ENCODE results near the gene EMSY. TPM values are rescaled to one million over a fixed set of nuclear protein-coding genes. Genes with fewer than 3 reads are reported as not detected.

EMSY gene
- total RNA-seq, 3 donors from 2014 or later, result 23.2 to 31.0 (median 25.0) TPM

- Histone ChIP-seq H3K4me3 (no peak overlapping the region), H3K4me1 (ENCODE audit: low read depth) (peaks cover 35% of the 10 kb centered on the region), H3K36me3 (ENCODE audit: low read depth) (no peaks in the 10 kb centered on the region), H3K9me3 (no peaks in the 10 kb centered on the region)
- ATAC-seq (no peak), DNase-seq (no peak)
- intact Hi-C loops (cut with DNase I, micrococcal nuclease), result no loop called here
- TF ChIP-seq CTCF (IDR thresholded peaks at IDR 0.05), result no peak
Observed at GRCh38 chr11:76601272-76601671, 156.5 kb downstream of the EMSY start.

- no peak for ATAC-seq
- Histone ChIP-seq H3K9me3 (no peaks in the 10 kb centered on the region), H3K4me1 (ENCODE audit: low read depth) (peaks cover 35% of the 10 kb centered on the region), H3K4me3 (no peak overlapping the region), H3K36me3 (ENCODE audit: low read depth) (no peaks in the 10 kb centered on the region)
- no peak for DNase-seq
- no peak for TF ChIP-seq CTCF (IDR thresholded peaks at IDR 0.05)
- intact Hi-C loops (cut with DNase I, micrococcal nuclease), result no loop called here
Observed at GRCh38 chr11:76601724-76602123, 156.9 kb downstream of the EMSY start.

GRCh38 chr11:76602431-76602861 lies 157.6 kb downstream of the EMSY start:
- H3K9me3 ChIP-seq, result no peaks in the 10 kb centered on the region
- intact Hi-C loops (cut with DNase I, micrococcal nuclease), result no loop called here
- TF ChIP-seq CTCF (IDR thresholded peaks at IDR 0.05), result no peak
- H3K4me3 ChIP-seq, result no peak overlapping the region
- ATAC-seq, result peak; percentile 88
- H3K36me3 ChIP-seq (ENCODE audit: low read depth), result no peaks in the 10 kb centered on the region
- peak; percentile 86 to 87 (median 86) for DNase-seq
- H3K4me1 ChIP-seq (ENCODE audit: low read depth), result peaks cover 35% of the 10 kb centered on the region

Other genes starting within 250 kb of the EMSY start
- 1 to 10 TPM; 3.4 to 5.7 (median 5.2) TPM for gene WNT11, start 238.5 kb upstream of the EMSY start, total RNA-seq
- 10 to 100 TPM; 33.5 to 48.1 (median 35.2) TPM for gene THAP12, start 63.9 kb upstream of the EMSY start, total RNA-seq
- 1 to 10 TPM; 3.3 to 4.7 (median 3.5) TPM for gene GVQW3, start 63.7 kb upstream of the EMSY start, total RNA-seq
- gene LRRC32, start 225.7 kb downstream of the EMSY start, total RNA-seq, result 10 to 100 TPM; 10.4 to 20.3 (median 18.6) TPM

All from mucosa of descending colon (tissue), 3 donors.